Measurements from ENCODE around the gene NAPSA.

Gene NAPSA

DNA sequence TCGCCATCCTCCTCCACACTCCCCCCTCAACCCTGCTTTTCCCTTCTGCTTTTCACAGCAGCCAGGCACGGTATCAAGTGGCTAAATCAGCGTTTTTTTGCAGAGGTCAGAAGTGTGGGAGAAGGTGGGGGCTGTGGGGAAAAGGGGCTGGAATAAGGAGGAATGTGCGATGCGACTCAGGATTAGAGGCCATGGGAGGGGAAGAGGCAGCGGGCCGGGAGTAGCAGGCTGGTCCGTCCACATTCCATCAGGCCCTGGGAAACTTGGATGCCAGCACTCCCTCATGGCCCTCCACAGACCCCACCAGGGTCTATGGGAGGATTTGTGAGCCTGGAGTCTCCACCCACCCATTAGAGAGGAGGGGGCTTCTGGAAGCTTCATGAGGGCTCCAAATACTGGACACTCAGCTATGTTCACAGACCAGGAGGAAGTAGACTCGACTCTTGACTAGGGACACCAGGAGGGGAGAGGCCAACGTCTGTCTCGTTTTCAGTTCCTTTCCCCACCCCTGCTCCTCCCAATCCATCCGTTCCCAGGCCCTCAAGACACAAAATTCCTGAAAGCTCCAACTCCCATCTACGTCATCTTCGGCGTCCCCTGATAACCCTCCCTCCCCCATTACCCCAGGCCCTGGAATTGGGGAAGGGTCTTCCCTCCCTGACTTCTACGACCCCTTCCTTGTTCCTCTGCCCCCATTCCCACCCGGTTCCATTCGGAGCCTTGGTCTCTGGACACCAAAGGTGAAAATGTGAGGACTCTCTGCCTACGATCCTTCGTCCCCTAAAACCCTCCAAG lies 33.0 kb downstream of the NAPSA start:
- Histone ChIP-seq H3K4me3 (ENCODE audit: low read length) (peak overlapping the region; percentile 77), H3K27me3 (ENCODE audit: low read depth, low read length) (no peaks in the 10 kb centered on the region), H3K9me3 (ENCODE audit: insufficient read depth, low read length) (0 out of 2 replicates have a peak, but pooled peaks cover 6% of the 10 kb centered on the region), H3K9ac (ENCODE audit: low read length) (peak overlapping the region; percentile 95), H3K36me3 (replicated peaks; ENCODE audit: low read depth, low read length) (peaks cover 54% of the 10 kb centered on the region), H3K79me2 (ENCODE audit: low read length) (peaks cover 36% of the 10 kb centered on the region), H2AFZ (ENCODE audit: low read depth, low read length) (no peak overlapping the region), H3K4me1 (ENCODE audit: low read length) (peaks cover 72% of the 10 kb centered on the region), H3K4me2 (ENCODE audit: low read length) (peak overlapping the region; percentile 99), H3K27ac (ENCODE audit: low read length) (peak overlapping the region; percentile 97), H4K20me1 (ENCODE audit: insufficient read depth, low read length) (peaks cover 39% of the 10 kb centered on the region)
- TF ChIP-seq EZH2phosphoT487 (IDR thresholded peaks at IDR 0.05; ENCODE audit: low read depth) (no peak), CTCF (IDR thresholded peaks at IDR 0.05; ENCODE audit: low read depth, low read length) (no peak)

- H3K79me2 ChIP-seq (ENCODE audit: low read length), result peaks cover 31% of the 10 kb centered on the region
- H4K20me1 ChIP-seq (ENCODE audit: insufficient read depth, low read length), result peaks cover 34% of the 10 kb centered on the region
- H2AFZ ChIP-seq (ENCODE audit: low read depth, low read length), result no peak overlapping the region
- no peaks in the 10 kb centered on the region for H3K27me3 ChIP-seq (ENCODE audit: low read depth, low read length)
- H3K4me1 ChIP-seq (ENCODE audit: low read length), result peaks cover 67% of the 10 kb centered on the region
- peak overlapping the region; percentile 99 for H3K4me2 ChIP-seq (ENCODE audit: low read length)
- H3K36me3 ChIP-seq (replicated peaks; ENCODE audit: low read depth, low read length), result peaks cover 49% of the 10 kb centered on the region
- peak overlapping the region; percentile 97 for H3K27ac ChIP-seq (ENCODE audit: low read length)
- TF ChIP-seq CTCF (IDR thresholded peaks at IDR 0.05; ENCODE audit: low read depth, low read length) (no peak), EZH2phosphoT487 (IDR thresholded peaks at IDR 0.05; ENCODE audit: low read depth) (no peak)
- H3K9ac ChIP-seq (ENCODE audit: low read length), result peak overlapping the region; percentile 95
- 0 out of 2 replicates have a peak, but pooled peaks cover 6% of the 10 kb centered on the region for H3K9me3 ChIP-seq (ENCODE audit: insufficient read depth, low read length)
- H3K4me3 ChIP-seq (ENCODE audit: low read length), result peak overlapping the region; percentile 77
Measured at GRCh38 chr19:50331994-50332243, 33.5 kb downstream of the NAPSA start.

- H3K4me1 ChIP-seq (ENCODE audit: low read length), result peaks cover 62% of the 10 kb centered on the region
- TF ChIP-seq CTCF (IDR thresholded peaks at IDR 0.05; ENCODE audit: low read depth, low read length), result no peak
- no peak for TF ChIP-seq EZH2phosphoT487 (IDR thresholded peaks at IDR 0.05; ENCODE audit: low read depth)
- H3K79me2 ChIP-seq (ENCODE audit: low read length), result peaks cover 26% of the 10 kb centered on the region; the same call in 1 of the 2 replicates
- peaks cover 28% of the 10 kb centered on the region for H4K20me1 ChIP-seq (ENCODE audit: insufficient read depth, low read length)
- H3K4me2 ChIP-seq (ENCODE audit: low read length), result peak overlapping the region; percentile 99
- H2AFZ ChIP-seq (ENCODE audit: low read depth, low read length), result no peak overlapping the region
- H3K36me3 ChIP-seq (replicated peaks; ENCODE audit: low read depth, low read length), result peaks cover 44% of the 10 kb centered on the region
- H3K9me3 ChIP-seq (ENCODE audit: insufficient read depth, low read length), result 0 out of 2 replicates have a peak, but pooled peaks cover 6% of the 10 kb centered on the region
- H3K27me3 ChIP-seq (ENCODE audit: low read depth, low read length), result no peaks in the 10 kb centered on the region
- H3K9ac ChIP-seq (ENCODE audit: low read length), result peak overlapping the region; percentile 95
- peak overlapping the region; percentile 97 for H3K27ac ChIP-seq (ENCODE audit: low read length)
- peak overlapping the region; percentile 77 for H3K4me3 ChIP-seq (ENCODE audit: low read length)
Measured at GRCh38 chr19:50331221-50331993, 34.0 kb downstream of the NAPSA start.
